ENCODE results near the gene WNT5B.

DNA sequence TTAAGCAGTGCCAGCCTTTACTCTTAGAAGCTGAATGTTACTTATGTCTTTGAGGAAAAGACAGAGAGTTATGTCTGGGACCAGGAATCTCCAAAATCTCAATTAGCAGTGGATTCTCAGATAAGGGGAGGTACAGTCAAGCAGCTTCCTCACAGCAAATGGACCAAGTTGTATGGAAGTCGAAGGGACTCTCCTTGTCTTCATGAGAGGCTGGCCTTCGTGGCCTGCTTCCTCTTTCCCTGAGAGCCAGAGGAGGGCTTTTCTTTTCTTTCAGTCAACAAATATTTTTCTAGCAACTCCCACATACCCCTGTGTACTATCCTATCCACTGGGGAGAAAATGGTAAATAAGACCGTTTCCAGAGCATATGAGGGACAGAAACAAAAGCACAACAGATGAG lies 6.6 kb upstream of the WNT5B start:
- TF ChIP-seq, protein P1, sequence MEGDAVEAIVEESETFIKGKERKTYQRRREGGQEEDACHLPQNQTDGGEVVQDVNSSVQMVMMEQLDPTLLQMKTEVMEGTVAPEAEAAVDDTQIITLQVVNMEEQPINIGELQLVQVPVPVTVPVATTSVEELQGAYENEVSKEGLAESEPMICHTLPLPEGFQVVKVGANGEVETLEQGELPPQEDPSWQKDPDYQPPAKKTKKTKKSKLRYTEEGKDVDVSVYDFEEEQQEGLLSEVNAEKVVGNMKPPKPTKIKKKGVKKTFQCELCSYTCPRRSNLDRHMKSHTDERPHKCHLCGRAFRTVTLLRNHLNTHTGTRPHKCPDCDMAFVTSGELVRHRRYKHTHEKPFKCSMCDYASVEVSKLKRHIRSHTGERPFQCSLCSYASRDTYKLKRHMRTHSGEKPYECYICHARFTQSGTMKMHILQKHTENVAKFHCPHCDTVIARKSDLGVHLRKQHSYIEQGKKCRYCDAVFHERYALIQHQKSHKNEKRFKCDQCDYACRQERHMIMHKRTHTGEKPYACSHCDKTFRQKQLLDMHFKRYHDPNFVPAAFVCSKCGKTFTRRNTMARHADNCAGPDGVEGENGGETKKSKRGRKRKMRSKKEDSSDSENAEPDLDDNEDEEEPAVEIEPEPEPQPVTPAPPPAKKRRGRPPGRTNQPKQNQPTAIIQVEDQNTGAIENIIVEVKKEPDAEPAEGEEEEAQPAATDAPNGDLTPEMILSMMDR (IDR thresholded peaks at IDR 0.05), result no peak
- no peak for TF ChIP-seq POLR2A (IDR thresholded peaks at IDR 0.05)
